ENCODE results near the gene SYNPR.

The SYNPR gene

GRCh38 chr3:63309768-63310167 lies 31.7 kb downstream of the SYNPR start:
- TF ChIP-seq, protein P1, sequence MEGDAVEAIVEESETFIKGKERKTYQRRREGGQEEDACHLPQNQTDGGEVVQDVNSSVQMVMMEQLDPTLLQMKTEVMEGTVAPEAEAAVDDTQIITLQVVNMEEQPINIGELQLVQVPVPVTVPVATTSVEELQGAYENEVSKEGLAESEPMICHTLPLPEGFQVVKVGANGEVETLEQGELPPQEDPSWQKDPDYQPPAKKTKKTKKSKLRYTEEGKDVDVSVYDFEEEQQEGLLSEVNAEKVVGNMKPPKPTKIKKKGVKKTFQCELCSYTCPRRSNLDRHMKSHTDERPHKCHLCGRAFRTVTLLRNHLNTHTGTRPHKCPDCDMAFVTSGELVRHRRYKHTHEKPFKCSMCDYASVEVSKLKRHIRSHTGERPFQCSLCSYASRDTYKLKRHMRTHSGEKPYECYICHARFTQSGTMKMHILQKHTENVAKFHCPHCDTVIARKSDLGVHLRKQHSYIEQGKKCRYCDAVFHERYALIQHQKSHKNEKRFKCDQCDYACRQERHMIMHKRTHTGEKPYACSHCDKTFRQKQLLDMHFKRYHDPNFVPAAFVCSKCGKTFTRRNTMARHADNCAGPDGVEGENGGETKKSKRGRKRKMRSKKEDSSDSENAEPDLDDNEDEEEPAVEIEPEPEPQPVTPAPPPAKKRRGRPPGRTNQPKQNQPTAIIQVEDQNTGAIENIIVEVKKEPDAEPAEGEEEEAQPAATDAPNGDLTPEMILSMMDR (IDR thresholded peaks at IDR 0.05; ENCODE audit: low read depth, low read length, missing control alignments) = no peak
- Histone ChIP-seq H3K36me3 (replicated peaks) (no peaks in the 10 kb centered on the region), H3K27me3 (replicated peaks) (no peaks in the 10 kb centered on the region), H3K4me3 (ENCODE audit: low read depth, low read length) (no peak overlapping the region), H3K27ac (no peak overlapping the region)
- DNase-seq = no peak
- in situ Hi-C loops (cut with HindIII; ENCODE audit: low pct_ligation_motif_present, low sequenced_read_pairs) = no loop called here

DNA sequence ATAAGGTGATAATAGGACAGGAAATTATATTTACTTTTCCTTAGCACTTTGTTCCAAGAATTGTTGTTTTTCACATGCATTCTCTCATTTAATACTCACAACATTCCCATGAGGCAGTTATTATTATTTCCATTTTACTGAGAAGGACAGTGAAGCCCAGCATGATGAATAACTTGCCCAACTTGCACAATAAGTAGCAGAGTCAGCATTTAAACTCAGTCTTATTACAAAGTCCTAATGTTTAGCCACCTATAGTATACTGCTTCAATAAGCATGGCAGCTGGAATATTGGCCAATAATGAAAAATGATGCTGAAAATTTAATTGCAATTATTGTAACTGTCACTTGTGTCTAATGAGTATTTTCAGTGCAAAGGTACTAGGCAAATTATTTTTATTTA lies 45.7 kb downstream of the SYNPR start:
- no peak for DNase-seq
- no peak overlapping the region for H3K27ac ChIP-seq

DNA sequence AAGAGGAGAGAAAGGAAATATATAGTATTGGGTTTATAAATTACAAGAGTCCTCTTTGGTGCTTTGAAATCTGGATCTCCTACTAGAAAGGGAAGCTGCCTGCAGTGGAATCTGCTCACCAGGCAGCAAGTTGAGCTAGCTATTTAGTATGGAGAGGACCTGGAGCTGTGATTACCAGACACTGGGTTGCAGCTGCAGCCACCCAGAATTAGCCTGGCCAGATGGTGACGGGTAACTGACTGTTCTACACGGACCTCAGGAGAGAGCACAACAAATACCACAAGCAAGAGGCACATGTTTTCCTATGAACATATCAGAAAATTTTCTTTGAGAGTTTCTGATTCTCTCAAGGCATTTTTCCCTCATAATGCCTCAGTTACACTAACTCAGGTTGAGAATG lies 46.5 kb downstream of the SYNPR start:
- Histone ChIP-seq H3K27me3 (replicated peaks) (no peaks in the 10 kb centered on the region), H3K4me3 (ENCODE audit: low read depth, low read length) (no peak overlapping the region), H3K27ac (no peak overlapping the region), H3K36me3 (replicated peaks) (no peaks in the 10 kb centered on the region)
- DNase-seq = no peak
- TF ChIP-seq, protein P1 (IDR thresholded peaks at IDR 0.05; ENCODE audit: low read depth, low read length, missing control alignments) = no peak
- in situ Hi-C loops (cut with HindIII; ENCODE audit: low pct_ligation_motif_present, low sequenced_read_pairs) = no loop called here

More for the DNA sequence above, 45.7 kb downstream of the SYNPR start:
- H3K4me3 ChIP-seq (ENCODE audit: low read depth, low read length) = no peak overlapping the region
- in situ Hi-C loops (cut with HindIII; ENCODE audit: low pct_ligation_motif_present, low sequenced_read_pairs) = no loop called here
- H3K36me3 ChIP-seq (replicated peaks) = no peaks in the 10 kb centered on the region
- H3K27me3 ChIP-seq (replicated peaks) = no peaks in the 10 kb centered on the region
- TF ChIP-seq, protein P1 (IDR thresholded peaks at IDR 0.05; ENCODE audit: low read depth, low read length, missing control alignments) = no peak

- Histone ChIP-seq H3K36me3 (replicated peaks) (no peaks in the 10 kb centered on the region), H3K27me3 (replicated peaks) (no peaks in the 10 kb centered on the region), H3K27ac (no peak overlapping the region), H3K4me3 (ENCODE audit: low read depth, low read length) (no peak overlapping the region)
- in situ Hi-C loops (cut with HindIII; ENCODE audit: low pct_ligation_motif_present, low sequenced_read_pairs) = no loop called here
- no peak for DNase-seq
- TF ChIP-seq, protein P1 (IDR thresholded peaks at IDR 0.05; ENCODE audit: low read depth, low read length, missing control alignments) = no peak
These were observed 47.3 kb downstream of the SYNPR start for GRCh38 chr3:63325386-63325785.

GRCh38 chr3:63328365-63328764 lies 50.3 kb downstream of the SYNPR start:
- peak; percentile 53 for DNase-seq
- H3K27me3 ChIP-seq (replicated peaks) = no peaks in the 10 kb centered on the region
- in situ Hi-C loops (cut with HindIII; ENCODE audit: low pct_ligation_motif_present, low sequenced_read_pairs) = no loop called here
- no peak overlapping the region for H3K27ac ChIP-seq
- H3K4me3 ChIP-seq (ENCODE audit: low read depth, low read length) = no peak overlapping the region
- TF ChIP-seq, protein P1 (IDR thresholded peaks at IDR 0.05; ENCODE audit: low read depth, low read length, missing control alignments) = no peak
- H3K36me3 ChIP-seq (replicated peaks) = no peaks in the 10 kb centered on the region

- H3K4me3 ChIP-seq (ENCODE audit: low read depth, low read length) = no peak overlapping the region
- TF ChIP-seq, protein P1 (IDR thresholded peaks at IDR 0.05; ENCODE audit: low read depth, low read length, missing control alignments) = no peak
- H3K36me3 ChIP-seq (replicated peaks) = no peaks in the 10 kb centered on the region
- no peak for DNase-seq
- H3K27ac ChIP-seq = no peak overlapping the region
- no peaks in the 10 kb centered on the region for H3K27me3 ChIP-seq (replicated peaks)
- in situ Hi-C loops (cut with HindIII; ENCODE audit: low pct_ligation_motif_present, low sequenced_read_pairs) = no loop called here
These were observed 53.4 kb downstream of the SYNPR start for GRCh38 chr3:63331520-63331919.
